T-helper 2 cell treated with Interferon-gamma antibody and Interleukin-4, amounts not matched to agents 5 μg/mL and 100 μg/mL, for 36 hours (primary cell): ENCODE data around the gene TRMT10B.
A peak's percentile ranks its signal among the peaks of the same experiment; 100 is the strongest.
"Not testable (repeated sequence)": the region's sequence is repeated elsewhere in the genome, so short reads cannot be mapped to it uniquely, and the experiment has no call there.

Source experiments
- DNase-seq: peaks from one replicate; pipeline ENCODE4 v3.0.0; 2021; ENCODE audit warnings: low spot score
- H3K27ac Mint-ChIP-seq: one replicate; pipeline ENCODE4 v1.8.0; 2021; ENCODE audit warnings: mild to moderate bottlenecking, mixed read lengths
- H3K27me3 Mint-ChIP-seq: one replicate; pipeline ENCODE4 v1.8.0; 2021; ENCODE audit warnings: low read depth, mixed read lengths
- H3K36me3 Mint-ChIP-seq: one replicate; pipeline ENCODE4 v1.8.0; 2021; ENCODE audit warnings: low read depth, mixed read lengths
- H3K4me1 Mint-ChIP-seq: one replicate; pipeline ENCODE4 v1.8.0; 2021; ENCODE audit warnings: low read depth, mixed read lengths
- H3K4me3 Mint-ChIP-seq: one replicate; pipeline ENCODE4 v1.8.0; 2022; ENCODE audit warnings: mild to moderate bottlenecking, moderate library complexity, mixed read lengths
- H3K9me3 Mint-ChIP-seq: one replicate; pipeline ENCODE4 v1.8.0; 2021; ENCODE audit warnings: mixed read lengths

Gene TRMT10B

DNA sequence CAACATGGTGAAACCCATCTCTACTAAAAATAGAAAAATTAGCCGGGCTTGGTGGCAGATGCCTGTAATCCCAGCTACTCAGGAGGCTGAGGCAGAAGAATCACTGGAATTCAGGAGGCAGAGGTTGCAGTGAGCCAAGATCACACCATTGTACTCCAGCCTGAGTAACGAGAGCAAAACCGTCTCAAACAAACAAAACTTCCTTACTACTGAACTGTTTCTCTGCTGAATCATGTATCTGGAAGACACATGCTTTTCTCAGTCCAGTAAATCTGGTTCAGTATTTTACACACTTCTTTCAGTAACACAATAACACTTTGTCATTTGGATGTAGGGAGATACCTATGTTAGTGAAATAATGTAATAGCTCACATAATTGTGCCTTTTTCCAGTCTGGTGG, 7.9 kb downstream of the TRMT10B start:
- DNase-seq = no peak
- Mint-ChIP-seq H3K27ac (no peak overlapping the region), H3K36me3 (peaks cover 25% of the 10 kb centered on the region), H3K9me3 (no peaks in the 10 kb centered on the region), H3K4me3 (no peak overlapping the region), H3K4me1 (no peaks in the 10 kb centered on the region), H3K27me3 (no peaks in the 10 kb centered on the region)

DNA sequence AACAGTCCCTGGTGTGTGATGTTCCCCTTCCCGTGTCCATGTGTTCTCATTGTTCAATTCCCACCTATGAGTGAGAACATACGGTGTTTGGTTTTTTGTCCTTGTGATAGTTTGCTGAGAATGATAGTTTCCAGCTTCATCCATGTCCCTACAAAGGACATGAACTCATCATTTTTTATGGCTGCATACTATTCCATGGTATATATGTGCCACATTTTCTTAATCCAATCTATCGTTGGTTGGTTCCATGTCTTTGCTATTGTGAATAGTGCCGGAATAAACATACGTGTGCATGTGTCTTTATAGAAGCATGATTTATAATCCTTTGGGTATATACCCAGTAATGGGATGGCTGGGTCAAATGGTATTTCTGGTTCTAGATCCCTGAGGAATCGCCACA, 11.7 kb downstream of the TRMT10B start:
- not testable (repeated sequence) for H3K27ac Mint-ChIP-seq, H3K9me3 Mint-ChIP-seq, H3K4me1 Mint-ChIP-seq, H3K4me3 Mint-ChIP-seq, H3K27me3 Mint-ChIP-seq, DNase-seq
- H3K36me3 Mint-ChIP-seq = peaks cover 36% of the 10 kb centered on the region

DNA sequence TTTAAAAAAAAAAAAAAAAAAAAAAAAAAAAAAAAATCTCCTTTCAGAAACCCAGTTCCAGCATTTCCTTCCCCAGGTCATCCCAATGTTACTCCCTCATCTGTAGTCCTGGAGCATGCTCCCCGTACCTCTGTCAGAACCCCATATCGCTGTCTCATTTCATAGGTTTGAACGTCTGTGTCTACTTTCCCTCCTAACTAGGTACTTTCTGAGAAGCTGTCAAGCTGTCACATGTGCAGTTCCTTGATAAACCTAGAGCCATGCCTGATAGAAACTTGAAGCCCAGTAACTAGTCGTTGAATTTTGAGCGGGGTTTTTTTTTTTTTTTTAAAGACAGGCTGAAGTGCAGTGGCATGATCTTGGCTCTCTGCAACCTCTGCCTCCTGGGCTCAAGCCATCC, 15.7 kb downstream of the TRMT10B start:
- H3K36me3 Mint-ChIP-seq = peaks cover 36% of the 10 kb centered on the region
- H3K27ac Mint-ChIP-seq = no peak overlapping the region
- no peaks in the 10 kb centered on the region for H3K4me1 Mint-ChIP-seq
- no peak overlapping the region for H3K4me3 Mint-ChIP-seq
- no peak for DNase-seq
- no peaks in the 10 kb centered on the region for H3K9me3 Mint-ChIP-seq
- H3K27me3 Mint-ChIP-seq = no peaks in the 10 kb centered on the region

DNA sequence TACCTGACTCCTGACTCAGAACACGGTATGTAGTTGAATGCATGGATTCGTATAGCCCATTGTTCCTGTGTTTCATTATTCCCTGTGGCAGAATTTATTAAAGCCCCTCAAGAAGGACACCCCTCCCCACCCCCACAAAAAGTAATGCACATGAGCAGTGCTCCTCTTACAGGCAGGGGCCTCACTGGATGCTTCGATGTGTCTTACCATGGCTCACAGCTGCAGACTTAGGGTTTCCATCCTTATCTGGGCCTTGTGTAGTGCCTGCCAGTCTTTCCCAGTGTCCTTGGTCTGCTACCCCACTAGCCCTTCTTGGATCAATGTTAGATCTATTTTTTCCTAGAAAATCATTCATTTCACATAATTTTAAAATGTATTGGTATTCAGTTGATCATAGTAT, 16.4 kb downstream of the TRMT10B start:
- peaks cover 37% of the 10 kb centered on the region for H3K36me3 Mint-ChIP-seq
- H3K9me3 Mint-ChIP-seq = no peaks in the 10 kb centered on the region

DNA sequence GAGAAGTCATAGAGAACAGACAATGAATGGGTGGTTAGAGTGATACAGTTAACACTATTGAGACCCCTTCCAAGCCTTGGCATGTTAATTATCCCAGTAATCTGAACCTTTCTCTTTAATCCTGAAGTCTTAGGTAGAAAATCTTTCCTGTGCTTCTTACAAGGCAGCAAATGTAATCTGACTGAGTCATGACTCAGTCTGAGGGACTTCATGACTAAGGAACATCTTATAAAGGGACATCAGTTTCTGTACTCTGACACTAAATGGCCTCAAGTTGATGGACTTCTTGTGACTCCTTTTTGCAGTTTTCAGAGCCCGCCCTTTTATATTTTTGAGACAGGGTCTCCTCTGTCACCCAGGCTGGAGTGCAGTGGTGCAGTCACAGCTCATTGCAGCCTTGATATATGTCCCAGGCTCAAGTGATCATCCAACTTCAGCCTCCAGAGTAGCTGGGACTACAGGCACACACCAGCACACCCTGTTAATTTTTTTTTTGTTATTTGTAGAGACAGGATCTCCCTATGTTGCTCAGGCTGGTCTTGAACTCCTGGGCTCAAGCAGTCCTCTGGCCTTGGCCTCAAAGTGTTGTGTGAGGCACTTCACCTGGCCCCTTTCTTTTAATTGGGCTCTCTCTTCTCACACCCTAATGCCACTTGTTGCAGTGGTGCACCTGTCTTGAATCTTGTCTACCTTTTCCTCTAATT, 21.8 kb downstream of the TRMT10B start:
- no peaks in the 10 kb centered on the region for H3K4me1 Mint-ChIP-seq
- H3K4me3 Mint-ChIP-seq = no peak overlapping the region
- H3K9me3 Mint-ChIP-seq = no peaks in the 10 kb centered on the region
- no peak overlapping the region for H3K27ac Mint-ChIP-seq
- H3K27me3 Mint-ChIP-seq = no peaks in the 10 kb centered on the region
- H3K36me3 Mint-ChIP-seq = peaks cover 34% of the 10 kb centered on the region
- no peak for DNase-seq

More for the DNA sequence above, 16.4 kb downstream of the TRMT10B start:
- H3K4me3 Mint-ChIP-seq = no peak overlapping the region
- no peaks in the 10 kb centered on the region for H3K27me3 Mint-ChIP-seq
- no peaks in the 10 kb centered on the region for H3K4me1 Mint-ChIP-seq
- no peak overlapping the region for H3K27ac Mint-ChIP-seq
- no peak for DNase-seq

DNA sequence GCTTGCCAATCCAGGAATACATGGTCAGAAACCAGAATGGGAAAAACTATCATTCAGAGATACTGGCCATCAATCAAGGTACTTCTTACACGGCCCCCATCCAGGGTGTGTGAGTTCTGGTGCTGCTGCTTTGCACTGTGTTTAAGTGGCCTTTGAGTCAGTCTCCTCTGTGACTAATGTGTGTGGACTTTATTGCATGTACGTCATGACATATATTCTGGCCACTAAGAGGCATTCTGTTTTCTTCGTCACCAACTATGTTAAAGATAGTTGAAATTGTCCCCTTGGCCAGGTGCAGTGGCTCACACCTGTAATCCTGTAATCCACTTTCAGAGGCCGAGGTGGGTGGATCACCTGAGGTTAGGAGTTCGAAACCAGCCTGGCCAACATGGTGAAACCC, 22.7 kb downstream of the TRMT10B start:
- DNase-seq = no peak
- H3K27me3 Mint-ChIP-seq = no peaks in the 10 kb centered on the region
- H3K36me3 Mint-ChIP-seq = peaks cover 44% of the 10 kb centered on the region
- H3K27ac Mint-ChIP-seq = no peak overlapping the region
- no peak overlapping the region for H3K4me3 Mint-ChIP-seq
- H3K4me1 Mint-ChIP-seq = peaks cover 4% of the 10 kb centered on the region
- no peaks in the 10 kb centered on the region for H3K9me3 Mint-ChIP-seq

DNA sequence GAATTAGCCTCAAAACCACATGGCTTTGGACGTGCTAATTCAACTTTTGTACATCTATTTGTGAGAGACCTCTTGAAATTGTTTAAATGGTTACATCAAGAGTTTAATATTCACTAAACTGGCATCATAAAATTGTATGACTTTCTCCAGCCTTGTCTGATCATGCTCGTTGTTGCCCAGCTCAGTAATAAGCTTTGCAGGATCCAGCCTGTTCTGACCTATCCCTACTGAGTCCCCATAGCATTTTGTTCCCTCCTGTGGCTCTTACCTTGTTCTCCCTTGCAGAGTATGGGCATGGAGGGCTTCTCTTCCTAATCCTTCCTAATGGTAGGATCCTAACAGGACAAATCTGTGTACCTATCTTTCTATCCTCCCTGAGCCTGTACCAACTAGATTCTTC, 24.9 kb downstream of the TRMT10B start:
- Mint-ChIP-seq H3K4me3 (no peak overlapping the region), H3K9me3 (no peaks in the 10 kb centered on the region), H3K4me1 (peaks cover 20% of the 10 kb centered on the region), H3K27ac (no peak overlapping the region), H3K36me3 (peaks cover 58% of the 10 kb centered on the region), H3K27me3 (no peaks in the 10 kb centered on the region)
- DNase-seq = no peak

DNA sequence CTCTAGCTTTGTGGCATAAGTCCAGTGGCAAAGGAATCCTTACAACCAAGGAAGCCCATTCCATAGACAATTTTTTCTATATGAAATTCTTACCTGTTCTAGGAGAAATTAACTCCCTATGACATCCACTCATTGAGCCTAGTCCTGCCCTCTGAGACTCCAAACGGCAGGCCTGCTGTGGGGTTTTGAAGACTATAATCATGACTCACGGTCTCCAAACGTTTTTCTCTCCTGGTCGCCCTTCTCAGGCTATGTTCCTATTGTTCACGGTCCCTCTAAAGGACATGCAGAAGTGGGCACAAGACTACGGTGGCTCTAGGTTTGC, 30.6 kb downstream of the TRMT10B start:
- DNase-seq = no peak
- Mint-ChIP-seq H3K4me1 (peaks cover 30% of the 10 kb centered on the region), H3K4me3 (peak overlapping the region; percentile 98), H3K36me3 (peaks cover 42% of the 10 kb centered on the region), H3K27ac (peak overlapping the region; percentile 95), H3K27me3 (no peaks in the 10 kb centered on the region), H3K9me3 (no peaks in the 10 kb centered on the region)

DNA sequence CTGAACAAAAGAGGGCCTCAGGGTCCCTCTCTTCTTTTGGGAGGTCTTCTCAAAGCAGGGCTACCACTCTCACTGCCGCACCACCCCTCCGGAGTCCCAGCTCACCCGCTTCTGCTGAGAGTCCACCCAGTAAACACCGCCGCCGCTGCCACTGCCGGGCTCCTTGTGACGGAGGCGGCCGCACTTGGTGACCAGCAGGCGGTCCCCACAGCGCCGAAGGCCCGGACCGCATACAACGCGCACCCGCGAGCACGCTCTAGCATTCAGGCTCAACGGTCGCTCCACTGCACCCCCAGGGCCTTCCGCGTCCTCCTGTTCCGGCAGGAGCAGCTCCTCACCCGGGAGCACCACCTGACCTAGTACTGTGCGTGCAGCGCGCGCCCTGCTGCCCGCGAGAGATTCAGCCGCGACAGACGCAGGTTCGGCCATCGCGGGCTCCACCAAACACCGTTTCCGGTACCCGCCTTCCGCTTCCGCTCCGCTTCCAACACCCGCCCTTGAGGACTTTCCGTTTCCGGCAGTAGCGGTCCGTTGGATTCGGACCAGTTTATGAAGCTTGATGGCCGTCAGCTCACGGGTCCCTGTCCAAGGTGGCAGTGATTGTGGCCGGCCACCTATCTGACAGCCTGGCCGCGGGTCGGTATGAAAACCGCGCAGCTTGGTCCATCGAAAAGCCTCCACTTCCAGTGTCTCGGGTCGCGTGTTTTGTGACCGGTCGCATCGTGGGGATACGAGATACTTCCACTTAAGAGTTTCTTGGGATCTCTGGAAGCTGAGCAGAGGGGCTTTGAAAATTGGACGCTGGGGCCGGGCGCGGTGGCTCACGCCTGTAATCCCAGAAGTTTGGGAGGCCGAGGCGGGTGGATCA, 31.2 kb downstream of the TRMT10B start, which contains the start of gene EXOSC3:
TSS of gene EXOSC3 (minus strand) at position 449 of the 868 bp plus-strand sequence. CDS start at position 429, 20 bp downstream.
- H3K9me3 Mint-ChIP-seq = no peaks in the 10 kb centered on the region
- peak within 1 kb of the TSS; percentile 98 for H3K4me3 Mint-ChIP-seq
- peak; percentile 89 for DNase-seq
- H3K4me1 Mint-ChIP-seq = peaks cover 30% of the 10 kb centered on the region
- H3K27me3 Mint-ChIP-seq = no peaks in the 10 kb centered on the region
- peaks cover 41% of the 10 kb centered on the region for H3K36me3 Mint-ChIP-seq
- H3K27ac Mint-ChIP-seq = peak within 1 kb of the TSS; percentile 95

DNA sequence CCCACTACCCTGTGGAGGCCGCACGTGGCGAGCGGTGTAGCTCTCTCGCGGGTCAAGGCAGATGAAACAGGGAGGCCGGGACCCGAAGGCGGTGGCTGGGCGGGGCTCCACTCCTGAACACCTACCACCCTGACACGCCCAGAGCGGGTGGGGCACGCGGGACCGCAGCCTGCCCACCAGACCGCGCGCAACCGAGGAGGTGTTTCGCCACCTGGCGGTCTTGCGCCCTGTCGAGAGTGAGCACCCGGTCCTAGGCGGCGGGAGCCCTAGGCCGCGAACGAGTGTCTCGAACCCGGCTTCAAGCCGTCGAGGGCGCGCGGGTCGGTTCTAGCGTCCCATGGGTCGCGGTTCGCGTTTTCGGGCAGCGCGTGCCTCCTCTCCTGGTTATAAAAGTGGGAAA, 33.5 kb downstream of the TRMT10B start:
- peaks cover 21% of the 10 kb centered on the region for H3K36me3 Mint-ChIP-seq
- no peak overlapping the region for H3K27ac Mint-ChIP-seq
- DNase-seq = no peak
- H3K4me3 Mint-ChIP-seq = no peak overlapping the region
- H3K4me1 Mint-ChIP-seq = peaks cover 23% of the 10 kb centered on the region
- H3K9me3 Mint-ChIP-seq = no peaks in the 10 kb centered on the region
- H3K27me3 Mint-ChIP-seq = no peaks in the 10 kb centered on the region

DNA sequence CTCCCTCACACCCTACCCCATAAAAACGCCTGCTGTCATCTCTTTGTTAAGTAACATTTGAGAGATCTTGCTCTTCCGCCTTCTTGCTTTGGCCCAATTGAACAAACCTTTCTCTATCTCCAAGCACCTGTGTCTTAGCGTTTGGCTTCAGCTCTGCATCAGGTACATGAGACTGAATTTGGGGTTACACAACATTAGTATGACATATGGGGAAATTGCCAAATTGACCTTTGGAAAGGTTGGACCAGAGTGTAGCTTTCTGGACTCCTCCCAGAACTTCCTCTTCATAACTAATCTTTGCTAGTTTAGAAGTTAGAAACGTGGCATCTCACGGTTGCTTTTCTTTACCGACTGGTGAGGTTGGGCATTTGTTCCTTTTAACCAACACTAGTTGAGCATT, 34.7 kb downstream of the TRMT10B start:
- Mint-ChIP-seq H3K9me3 (no peaks in the 10 kb centered on the region), H3K36me3 (peaks cover 10% of the 10 kb centered on the region), H3K27ac (no peak overlapping the region), H3K4me3 (no peak overlapping the region), H3K4me1 (peaks cover 12% of the 10 kb centered on the region), H3K27me3 (no peaks in the 10 kb centered on the region)
- DNase-seq = no peak

DNA sequence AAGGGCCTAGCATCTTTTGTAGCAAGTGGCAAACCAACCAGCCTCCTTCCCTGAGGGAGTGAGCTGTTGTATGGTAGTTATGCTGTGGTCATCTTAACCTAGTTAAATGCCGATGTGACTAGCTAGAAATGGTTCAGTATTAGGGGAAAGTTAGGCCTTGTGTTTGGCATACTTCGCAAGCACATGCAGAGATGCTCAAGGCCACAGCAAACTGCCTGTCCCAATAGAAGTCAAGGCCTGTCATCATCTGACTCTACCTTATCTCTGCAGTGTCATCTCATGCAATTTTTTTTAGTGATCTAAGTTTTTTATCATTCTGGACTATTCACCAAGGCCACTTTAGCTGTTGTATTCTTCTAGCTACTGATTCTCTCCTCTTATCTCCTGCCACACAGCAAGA, 36.5 kb downstream of the TRMT10B start:
- no peak for DNase-seq
- Mint-ChIP-seq H3K27me3 (peaks cover under 1% of the 10 kb centered on the region), H3K36me3 (peaks cover under 1% of the 10 kb centered on the region), H3K9me3 (no peaks in the 10 kb centered on the region), H3K4me3 (no peak overlapping the region), H3K4me1 (peaks cover 6% of the 10 kb centered on the region), H3K27ac (no peak overlapping the region)

DNA sequence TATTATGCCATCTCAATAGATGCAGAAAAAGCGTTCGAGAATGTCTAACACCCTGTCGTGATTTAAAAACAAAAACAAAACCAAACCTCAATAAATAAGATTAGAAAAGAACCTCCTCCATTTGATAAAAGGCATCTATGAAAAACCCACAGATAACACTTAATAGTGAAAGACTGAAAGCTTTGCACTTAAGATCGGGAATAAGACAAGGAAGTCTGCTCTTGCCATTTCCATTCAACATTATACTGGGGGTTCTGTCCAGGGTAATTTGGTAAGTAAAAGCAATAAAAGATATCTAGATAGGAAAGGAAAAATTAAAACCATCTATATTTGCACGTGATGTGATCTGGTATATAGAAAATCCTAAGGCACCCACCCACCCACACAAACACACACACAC, 38.5 kb downstream of the TRMT10B start:
- no peak for DNase-seq
- H3K27ac Mint-ChIP-seq = no peak overlapping the region
- H3K27me3 Mint-ChIP-seq = peaks cover 4% of the 10 kb centered on the region
- H3K4me1 Mint-ChIP-seq = peaks cover 1% of the 10 kb centered on the region
- H3K36me3 Mint-ChIP-seq = no peaks in the 10 kb centered on the region
- no peaks in the 10 kb centered on the region for H3K9me3 Mint-ChIP-seq
- no peak overlapping the region for H3K4me3 Mint-ChIP-seq

DNA sequence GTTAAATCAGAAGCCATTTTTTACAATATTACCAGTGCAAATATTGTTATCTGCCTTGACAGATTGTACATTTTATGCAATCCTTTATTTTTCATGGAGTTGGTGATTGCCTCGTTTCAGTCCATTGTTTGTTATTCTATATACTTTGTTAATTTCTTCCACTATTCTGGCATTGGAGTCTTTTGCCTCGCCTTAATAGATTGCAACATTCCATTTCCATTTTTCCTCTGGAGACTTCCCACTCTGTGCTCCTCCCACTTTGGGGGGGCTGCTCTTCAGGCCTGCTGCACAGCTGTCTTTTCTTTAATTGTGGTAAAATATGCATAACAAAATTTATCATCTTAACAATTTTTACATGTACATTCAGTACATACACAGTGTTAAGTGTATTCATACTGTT, 42.6 kb downstream of the TRMT10B start:
- peaks cover 14% of the 10 kb centered on the region for H3K4me1 Mint-ChIP-seq
- no peak overlapping the region for H3K27ac Mint-ChIP-seq
- H3K4me3 Mint-ChIP-seq = no peak overlapping the region
- H3K27me3 Mint-ChIP-seq = peaks cover 4% of the 10 kb centered on the region
- H3K9me3 Mint-ChIP-seq = no peaks in the 10 kb centered on the region
- peaks cover 2% of the 10 kb centered on the region for H3K36me3 Mint-ChIP-seq
- DNase-seq = no peak
